UCSD-AML1 (cell line): ENCODE results near the gene RFPL1.
A peak's percentile ranks its signal among the peaks of the same experiment; 100 is the strongest.

Experiments
- DNase-seq: peaks from one replicate; lab custom pipeline; 2025; ENCODE audit not compliant: unreplicated experiment; lab: John Stamatoyannopoulos, UW

The RFPL1 gene

DNA sequence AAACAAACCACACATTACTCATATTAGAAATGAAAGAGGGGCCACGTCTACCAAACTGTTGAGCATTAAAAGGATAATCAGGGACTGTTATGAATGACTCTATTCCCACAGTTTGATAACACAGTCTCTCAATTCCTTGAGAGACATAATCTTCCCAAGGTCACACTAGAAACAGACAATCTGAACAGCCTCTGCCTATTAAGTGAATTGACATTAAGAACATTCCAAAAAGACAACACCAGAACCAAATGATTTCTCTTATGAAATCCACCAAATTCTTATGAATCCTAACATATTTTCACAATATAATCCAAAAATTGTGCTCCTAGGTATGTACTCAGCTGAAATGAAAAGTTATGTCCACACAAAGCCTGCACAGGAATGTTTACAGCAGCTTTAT is 4.6 kb downstream of the RFPL1 start:
- no peak for DNase-seq

DNA sequence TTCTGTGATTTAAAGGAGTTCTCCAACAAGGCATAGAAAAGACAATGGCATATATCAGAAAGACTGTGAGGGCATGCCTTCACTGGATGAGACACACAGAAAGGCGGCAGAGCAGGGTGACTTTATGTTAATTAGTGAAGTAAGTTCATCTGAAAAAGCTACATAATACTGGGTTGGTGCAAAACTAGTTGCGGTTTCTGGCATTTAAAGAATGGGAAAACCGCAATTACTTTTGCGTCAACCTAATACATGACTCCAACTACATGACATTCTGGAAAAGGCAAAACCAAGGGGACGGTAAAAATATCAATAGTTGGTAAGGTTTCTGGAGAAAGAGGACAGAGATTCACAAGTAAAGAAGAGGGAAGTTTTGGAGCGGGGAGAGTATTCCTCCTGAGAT is 5.1 kb downstream of the RFPL1 start:
- no peak for DNase-seq

DNA sequence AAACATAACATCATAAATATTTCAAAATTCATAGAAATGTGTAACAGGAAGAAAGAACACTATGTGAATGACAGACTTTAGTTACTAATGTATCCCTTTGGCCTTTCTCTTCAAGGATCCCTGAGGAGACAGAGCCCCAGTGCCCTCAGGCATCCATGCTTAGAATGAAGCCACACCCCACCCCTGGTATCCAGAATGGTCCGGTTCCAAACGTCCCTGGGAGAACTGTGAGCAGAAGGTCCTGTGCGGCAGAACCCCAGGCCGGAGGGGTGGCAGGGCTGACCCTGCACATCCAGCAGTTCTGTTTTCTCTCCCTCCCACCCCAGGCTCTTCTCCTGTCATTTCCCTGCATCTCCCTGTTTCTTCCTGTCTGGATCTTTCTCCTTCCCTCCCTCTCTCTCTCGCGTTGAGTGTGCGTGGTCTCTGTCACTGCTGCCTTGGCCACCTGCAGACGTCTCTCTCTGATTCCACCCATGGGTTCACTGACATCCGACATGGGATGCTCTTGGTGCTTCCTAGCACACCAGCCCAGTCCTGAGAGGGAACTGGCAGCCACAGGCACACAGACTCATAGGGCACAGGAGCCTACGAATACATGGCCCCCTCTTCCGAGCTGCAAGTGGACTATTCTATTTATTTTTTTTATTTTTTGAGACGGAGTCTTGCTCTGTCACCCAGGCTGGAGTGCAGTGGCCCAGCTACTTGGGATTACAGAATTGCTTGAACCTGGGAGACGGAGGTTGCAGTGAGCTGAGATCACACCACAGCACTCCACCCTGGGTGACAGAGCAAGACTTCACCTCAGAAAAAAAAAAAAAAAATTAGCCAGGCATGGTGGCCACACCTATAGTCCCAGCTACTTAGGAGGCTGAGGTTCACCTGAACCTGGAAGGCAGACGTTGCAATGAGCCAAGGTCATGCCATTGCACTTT is 5.7 kb downstream of the RFPL1 start:
- DNase-seq = no peak

DNA sequence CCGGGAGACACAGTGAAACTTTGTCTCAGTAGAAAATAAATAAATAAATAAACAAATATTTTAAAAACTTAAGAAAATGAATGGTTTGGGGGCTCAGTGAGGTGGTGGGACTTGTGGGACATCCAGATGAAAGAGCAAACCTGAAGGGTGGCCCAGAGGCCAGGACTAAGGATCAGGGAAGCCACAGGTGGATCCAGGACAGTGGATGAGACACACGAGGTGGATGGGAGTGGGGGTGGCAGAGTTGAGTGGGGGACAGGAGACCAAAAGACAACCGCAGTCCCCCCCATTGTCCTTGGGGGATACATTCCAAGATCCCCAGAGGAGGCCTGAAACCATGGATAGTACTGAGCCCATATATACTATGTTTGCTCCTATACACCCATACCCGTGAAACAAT is 7.1 kb downstream of the RFPL1 start:
- DNase-seq = no peak

DNA sequence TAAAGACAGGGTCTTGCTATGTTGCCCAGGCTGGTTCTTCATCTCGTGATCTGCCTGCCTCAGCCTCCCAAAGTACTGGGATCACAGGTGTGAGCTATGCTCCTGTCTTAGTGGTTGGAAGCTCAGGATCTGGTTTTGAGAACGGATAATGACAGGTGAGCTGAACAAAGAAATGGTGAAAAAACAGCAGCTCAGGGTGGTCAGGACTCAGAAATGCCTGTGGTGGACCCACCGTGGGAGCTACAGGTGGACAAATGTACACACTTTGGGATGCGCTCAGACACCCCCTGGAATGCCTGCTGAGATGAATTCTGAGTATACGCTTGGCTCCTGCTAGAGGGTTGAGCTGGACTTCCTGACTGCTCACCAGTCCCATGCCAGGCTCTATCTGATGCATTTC is 9.5 kb downstream of the RFPL1 start:
- DNase-seq = no peak

DNA sequence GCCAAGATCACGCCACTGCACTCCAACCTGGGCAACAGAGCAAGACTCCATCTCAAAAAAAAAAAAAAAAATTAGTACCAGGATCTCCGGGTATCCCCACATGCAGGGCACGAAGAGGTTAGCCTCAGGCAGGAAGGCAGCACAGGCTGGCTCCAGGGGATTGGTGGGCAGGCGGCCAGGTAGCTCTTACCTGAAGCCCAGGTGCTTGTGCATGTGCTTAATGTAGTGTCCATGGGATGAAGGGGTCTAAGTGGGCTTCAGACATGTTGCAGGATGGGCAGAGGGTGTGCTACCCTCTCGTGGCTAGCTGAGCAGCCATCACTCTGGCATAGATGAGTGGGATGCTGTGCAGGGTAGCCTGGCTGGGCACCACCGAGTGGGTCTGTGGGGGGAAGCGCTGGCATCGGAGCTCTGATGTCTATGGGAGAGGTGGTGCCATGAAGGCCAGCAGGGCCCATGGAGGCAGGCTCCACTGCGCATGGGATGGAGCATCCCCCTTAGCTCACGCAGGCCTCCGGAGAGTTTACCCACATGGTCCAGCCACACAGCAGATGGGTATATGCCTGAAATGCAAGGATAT is 11.0 kb downstream of the RFPL1 start:
- no peak for DNase-seq

DNA sequence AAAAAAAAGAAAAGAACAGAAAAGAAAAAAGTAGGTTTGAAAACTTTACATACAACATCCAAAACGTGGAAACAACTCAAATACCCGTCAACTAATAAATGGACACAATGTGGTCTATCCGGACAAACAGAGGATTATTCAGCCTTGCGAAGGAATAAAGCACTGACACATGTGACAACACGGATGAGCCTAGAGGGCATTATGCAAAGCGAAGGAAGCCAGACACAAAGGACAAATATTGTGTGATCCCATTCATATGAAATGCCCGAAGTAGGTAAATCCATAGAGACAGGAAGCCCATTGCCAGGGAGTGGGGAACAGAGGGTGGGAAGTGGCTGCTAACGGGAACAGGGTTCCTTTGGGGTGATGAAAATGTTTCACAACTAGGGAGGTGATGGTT is 11.8 kb downstream of the RFPL1 start:
- no peak for DNase-seq

DNA sequence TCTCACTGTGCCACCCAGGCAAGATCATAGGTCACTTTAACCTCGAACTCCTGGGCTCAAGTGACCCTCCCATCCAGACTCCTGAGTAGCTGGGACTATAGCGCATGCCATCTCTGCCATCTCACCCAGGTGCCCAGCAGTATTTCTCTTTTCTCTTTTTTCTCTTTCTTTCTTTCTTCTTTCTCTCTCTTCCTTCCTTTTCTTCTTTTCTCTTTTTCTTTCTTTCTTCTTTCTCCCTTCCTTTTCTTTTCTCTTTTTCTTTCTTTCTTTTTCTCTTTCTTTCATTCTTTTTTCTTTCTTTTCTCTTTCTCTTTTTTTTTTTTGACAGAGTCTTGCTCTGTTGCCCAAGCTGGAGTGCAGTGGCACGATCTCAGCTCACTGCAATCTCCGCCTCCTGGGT is 13.5 kb downstream of the RFPL1 start:
- DNase-seq = no peak

DNA sequence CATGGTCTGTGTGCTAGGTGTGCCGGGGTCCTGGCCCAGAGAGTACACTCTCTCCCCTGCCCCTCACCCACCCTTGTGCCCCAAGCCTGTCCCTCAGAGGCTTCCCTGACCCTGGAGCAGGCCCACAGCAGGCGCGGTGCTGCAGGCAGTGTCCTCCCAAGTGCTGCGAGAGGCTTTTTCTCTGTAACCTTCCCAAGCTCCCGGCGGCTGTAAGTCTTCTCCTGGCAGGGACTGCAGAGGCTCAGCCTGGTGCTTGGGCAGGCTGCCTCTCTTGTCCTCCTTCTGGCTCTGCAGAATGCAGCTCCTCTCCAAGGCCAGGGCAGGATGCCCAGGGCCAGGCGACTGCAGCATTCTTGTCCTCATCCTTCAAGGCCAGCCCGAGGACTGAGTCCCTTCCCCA is 15.9 kb downstream of the RFPL1 start:
- DNase-seq = no peak

DNA sequence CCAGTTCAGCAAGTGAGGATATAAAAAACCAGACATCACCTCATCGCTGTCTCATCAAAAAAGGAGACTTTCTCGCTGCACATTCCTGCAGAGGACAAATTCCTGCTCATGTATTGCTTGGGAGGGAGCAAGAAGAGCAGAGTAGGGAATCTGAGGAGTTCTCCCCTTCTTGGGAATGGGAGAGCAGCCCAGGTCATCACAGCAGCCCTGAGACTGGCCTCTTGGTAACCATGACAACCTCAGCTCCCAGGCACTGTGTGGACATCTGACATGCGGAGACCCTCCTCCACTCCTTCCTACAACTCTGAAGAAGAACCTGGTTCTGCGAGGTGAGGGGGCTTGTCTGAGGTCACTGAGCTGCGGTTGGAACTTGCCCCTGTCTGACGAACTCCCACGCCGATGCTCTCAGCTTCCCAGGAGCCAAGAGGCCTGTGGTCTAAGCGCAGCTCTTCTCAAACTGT is 17.9 kb downstream of the RFPL1 start:
- no peak for DNase-seq

DNA sequence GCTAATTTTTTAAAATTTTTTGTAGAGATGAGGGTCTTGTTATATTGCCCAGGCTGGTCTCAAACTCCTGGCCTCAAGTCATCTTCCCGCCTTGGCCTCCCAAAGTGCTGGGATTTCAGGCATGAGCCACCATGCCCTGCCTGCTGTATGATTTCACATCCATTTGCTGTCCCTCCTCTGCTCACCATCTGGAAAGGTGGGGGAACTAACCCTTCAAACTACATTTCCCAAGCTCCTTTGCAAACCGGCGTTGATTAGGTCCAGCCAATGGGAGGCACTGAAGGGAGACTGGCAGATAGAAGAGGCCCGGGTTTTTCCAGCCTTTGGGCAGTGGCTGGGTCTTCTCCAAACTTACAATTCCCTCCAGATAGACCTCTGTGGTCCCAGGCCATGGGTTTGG is 19.3 kb downstream of the RFPL1 start:
- DNase-seq = no peak

DNA sequence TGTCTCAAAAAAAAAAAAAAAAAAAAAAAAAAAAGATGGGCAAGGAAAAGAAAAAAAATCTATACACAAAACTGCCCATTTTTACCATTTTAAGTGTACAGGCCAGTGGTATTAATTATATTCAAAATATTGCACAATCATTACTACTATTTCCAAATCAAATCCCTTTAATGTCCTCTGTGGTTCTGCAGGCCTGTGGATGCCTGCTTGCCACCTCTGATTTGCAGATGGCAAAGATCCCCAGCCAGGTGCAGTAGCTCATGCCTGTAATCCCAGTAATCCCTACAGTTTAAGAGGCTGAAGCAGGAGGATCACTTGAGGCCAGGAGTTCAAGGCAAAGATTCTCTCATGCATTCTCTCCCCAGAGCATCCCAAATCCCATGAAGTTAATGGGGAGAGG is 20.2 kb downstream of the RFPL1 start:
- no peak for DNase-seq

DNA sequence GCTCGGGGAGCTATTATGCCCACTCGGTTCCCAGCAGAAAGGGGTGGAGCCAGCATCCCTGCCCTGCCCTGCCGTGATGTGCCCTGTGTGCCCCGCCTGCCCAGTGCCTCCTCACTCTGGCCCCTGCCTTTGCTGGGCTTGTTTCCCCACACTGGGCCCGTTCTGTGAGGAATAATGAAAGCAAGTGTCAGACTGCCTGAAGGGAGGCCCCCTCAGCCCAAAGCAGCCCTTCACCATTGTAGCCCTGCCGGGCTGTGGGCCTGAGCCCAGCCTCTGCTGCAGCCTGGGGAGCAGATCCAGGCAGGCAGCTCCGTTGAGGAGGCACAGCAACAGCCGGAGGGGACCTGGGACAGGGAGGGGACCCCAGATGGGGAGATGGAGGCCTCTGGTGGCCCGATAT is 21.4 kb downstream of the RFPL1 start:
- DNase-seq = no peak

DNA sequence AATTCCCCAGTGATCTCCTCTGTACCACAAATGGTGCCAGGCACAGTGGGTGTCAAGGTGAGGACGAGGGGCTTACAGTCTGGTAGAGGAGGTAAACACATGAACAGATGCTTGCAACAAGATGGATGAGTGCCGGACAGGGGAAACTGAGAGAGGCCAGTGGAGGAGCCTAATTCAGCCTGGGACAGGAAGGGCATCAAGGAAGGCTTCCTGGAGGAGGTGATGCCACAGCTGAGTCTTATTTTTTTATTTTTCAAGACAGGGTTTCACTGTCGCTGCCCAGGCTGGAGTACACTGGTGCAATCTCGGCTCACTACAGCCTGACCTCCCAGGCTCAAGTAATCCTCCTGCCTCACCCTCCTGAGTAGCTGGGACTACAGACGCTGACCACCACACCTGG is 22.9 kb downstream of the RFPL1 start:
- no peak for DNase-seq

DNA sequence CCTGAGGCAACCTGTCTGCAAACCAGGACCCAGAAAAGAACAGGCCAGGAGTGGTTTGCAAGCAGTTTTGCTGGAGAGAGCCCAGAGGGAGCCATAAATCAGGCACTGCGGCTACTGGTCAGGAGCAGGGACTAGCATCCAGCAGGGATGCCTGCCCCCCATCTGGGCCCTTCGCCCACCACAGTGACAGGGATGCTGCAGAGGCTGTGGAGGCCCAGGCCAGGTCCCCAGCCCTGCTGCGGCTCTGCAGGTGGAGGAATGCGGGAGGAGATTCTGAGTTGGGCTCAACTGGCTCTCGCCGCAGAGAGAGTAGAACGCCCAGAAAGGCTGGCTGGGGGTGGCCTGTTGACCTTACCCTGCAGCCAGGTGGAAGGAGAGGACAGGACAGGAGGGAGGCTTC is 25.2 kb downstream of the RFPL1 start:
- no peak for DNase-seq

DNA sequence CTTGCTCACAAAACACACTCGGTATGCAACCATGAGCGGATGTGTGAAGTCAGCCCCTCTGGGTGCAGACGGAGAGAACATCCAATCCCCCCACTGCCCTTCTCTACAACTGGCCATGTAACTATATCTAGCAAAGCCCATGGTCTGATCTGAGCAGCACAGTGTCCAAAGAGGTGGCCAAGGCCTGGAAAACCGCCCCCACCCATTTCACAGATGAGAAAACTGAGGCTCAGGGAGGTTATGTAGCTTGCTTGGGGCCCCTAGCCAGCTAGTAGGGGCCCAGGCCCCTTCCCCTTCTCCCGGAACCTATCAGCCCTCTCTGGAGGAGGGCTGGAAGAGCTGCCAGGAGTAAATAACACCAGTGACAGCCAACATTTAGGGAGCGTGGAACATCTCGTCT is 26.2 kb downstream of the RFPL1 start:
- DNase-seq = no peak

DNA sequence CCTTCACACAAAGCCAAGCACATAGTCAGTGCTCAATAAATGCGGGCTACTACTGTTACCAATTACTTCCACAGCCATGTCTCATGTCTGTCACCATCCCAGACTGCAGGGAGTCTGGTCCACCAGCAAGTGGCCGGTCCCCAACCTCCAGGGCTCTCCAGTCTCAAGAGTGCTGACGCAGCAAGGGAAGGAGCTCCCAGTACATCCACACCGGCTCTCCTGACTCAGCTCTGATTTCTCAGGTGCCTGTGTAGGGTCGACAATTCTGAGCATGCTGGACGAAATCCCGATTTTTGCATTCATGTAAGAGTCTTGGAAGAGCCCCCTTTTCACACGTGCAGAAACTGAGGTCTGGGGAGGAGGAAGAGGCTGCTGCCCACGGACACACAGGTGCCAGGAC is 31.4 kb downstream of the RFPL1 start:
- no peak for DNase-seq

DNA sequence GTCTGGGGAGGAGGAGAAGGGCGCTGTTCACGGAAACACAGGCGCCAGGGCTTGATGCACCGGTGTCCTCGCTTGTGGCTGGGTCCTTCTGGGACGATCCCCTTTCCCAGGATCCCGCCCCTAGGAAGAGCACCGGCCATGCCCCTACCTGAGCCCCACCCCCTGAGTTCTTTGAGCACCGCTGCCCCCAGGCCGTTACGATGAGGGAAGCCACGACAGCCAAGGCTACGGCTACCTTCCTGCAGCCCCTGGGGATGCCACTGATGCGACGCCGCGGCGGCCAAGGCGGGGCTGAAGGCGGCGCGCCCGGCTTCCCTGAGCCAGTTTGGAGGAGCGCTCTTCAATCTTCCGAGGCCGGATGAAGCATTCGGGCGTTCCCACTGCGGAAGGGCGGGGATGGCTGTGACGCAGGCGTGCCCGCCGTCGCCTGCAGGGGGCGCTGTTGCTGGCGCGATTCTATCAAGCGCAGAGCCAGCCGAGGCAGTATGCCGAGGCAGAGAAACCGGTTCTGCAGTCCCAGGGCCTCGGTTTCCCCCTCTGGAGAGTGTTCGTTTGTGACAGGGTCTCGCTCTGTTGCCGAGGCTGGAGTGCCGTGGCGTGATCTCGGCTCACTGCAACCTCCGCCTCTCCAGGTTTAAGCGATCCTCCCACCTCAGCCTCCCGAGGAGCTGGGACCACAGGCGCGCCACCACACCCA is 31.9 kb downstream of the RFPL1 start:
- peak; percentile 71 for DNase-seq

DNA sequence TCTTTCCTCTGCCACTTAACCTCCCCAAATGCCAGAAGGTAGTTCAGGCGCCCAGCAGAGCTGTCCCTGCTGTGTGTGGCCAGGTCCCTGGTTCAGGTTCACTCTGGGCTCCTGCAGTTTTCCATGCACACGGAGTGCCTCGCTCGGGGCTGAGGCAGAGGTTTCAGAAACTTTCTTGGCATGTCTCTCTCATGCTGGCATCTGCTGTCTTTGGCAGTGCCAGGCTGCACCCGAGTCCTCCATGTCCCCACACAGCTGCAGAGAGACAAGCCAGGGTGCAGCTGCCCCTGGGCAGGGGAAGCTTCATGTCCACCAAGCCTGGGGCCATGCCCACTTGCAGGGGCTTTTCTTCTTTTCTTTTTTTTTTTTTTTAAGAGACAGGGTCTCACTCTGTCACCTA is 34.6 kb downstream of the RFPL1 start:
- DNase-seq = no peak

DNA sequence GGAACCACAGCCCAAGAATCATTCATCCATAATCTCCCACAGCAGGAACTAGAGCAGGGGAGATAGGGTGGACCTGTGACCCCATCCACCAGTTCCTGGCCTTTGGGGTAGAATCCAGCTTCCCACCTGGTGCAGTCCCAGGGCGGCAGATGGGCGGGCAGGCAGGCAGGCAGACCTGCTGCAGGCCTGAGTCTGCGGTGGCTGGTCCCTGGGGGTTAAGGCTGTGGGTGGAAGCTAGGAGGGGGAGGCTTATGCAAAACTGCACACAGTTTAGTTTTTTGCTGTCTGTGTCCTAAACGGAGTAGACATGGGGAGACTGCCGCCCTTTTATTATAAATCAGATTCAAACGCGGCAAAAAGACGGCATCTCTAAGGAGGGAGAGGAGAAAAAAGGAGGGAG is 37.2 kb downstream of the RFPL1 start:
- DNase-seq = no peak

DNA sequence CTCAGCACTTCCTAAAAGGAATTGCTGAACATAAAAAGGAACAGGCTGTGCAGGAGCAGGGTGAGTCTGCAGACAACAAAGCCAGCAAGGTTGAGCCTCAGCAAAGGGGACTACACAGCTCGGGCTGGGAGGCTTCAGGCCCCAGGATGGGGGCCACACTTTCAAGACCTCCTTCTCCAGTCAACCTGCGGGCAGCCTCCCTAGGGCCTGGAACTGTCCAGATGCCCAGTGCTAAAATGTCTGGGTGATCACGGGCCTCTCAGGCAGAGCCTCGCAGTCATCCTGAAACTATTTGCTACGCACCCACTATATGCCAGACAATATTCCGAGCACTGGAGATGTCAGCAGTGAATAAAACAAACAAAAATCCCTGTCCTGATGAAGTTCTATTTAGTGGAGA is 37.7 kb downstream of the RFPL1 start:
- no peak for DNase-seq

DNA sequence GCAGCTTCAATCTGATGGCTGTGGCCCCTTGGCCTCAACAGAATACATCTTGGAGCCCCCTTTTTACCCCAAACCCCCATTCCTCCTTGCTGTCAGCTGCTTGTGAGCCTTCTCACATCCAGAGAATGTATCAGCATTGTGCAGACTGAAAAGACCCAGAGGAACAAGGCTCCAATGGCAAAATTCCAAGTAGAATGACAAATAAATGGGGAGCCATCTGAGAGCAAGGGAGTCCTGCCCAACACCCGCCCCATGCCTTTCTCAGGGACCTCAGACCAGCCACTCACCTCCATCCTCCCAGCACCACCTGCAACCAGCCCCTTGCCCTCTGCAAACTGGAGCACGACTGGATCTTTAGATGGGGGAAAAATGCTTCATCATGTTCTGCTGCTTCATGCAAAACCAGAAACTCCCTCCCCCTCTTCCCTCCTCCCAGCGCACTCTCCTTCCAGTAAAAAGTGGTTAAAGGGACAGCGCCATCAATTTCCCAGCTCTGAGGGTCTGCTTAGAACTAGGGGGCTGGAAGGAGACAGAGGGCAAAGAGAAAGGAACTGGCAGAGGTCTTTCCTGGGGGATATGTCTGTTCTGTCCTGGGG is 39.4 kb downstream of the RFPL1 start:
- no peak for DNase-seq
